Naive thymus-derived CD4-positive, alpha-beta T cell (primary cell): Measurements from ENCODE around the gene KIRREL1. TPM values are rescaled to one million over a fixed set of nuclear protein-coding genes. Genes with fewer than 3 reads are reported as not detected.
A peak's percentile ranks its signal among the peaks of the same experiment; 100 is the strongest.

Source experiments
- ATAC-seq: fragments of 150-1000 bp; cut with Tn5 transposase; 2 replicates; pipeline ENCODE4 v1.10.0; 2021; ENCODE audit warnings: mild to moderate bottlenecking, moderate library complexity
- CTCF ChIA-PET: fragments of 350-600 bp; sonication (Branson Sonifier 250); formaldehyde crosslinking; loops from one replicate; lab custom pipeline; 2021; ENCODE audit warnings: antibody characterized with exemption; lab: Charles Lee
- POLR2A ChIA-PET: fragments of 350-600 bp; sonication (Branson Sonifier 250); formaldehyde crosslinking; loops from one replicate; lab custom pipeline; 2021; ENCODE audit warnings: antibody characterized with exemption, inconsistent platforms; lab: Charles Lee
- DNase-seq, 9 donors: peaks; one replicate each; pipeline versions ENCODE4 v3.0.0 to v3.0.0-alpha.2; 2020 to 2022; ENCODE audit warnings: mixed read lengths in 1 of 9
- H3K27ac ChIP-seq: one replicate; pipeline ENCODE4 v1.7.0; 2013; ENCODE audit warnings: mild to moderate bottlenecking, low read depth, low read length, moderate library complexity
- H3K27me3 ChIP-seq, 2 donors: one replicate each; pipeline ENCODE4 v1.7.0; 2013; ENCODE audit warnings: low read length in 2 of 2, mild to moderate bottlenecking in 2 of 2, moderate library complexity in 2 of 2; ENCODE audit not compliant: control insufficient read depth in 2 of 2, insufficient read depth in 2 of 2
- H3K36me3 ChIP-seq, 3 experiments: 1 replicate in 2 of 3; 2 replicates in 1 of 3; pipeline ENCODE4 v1.7.0; 2013; ENCODE audit warnings: low read length in 3 of 3, mild to moderate bottlenecking in 3 of 3, moderate library complexity in 1 of 3; ENCODE audit not compliant: insufficient read depth in 3 of 3, control insufficient read depth in 2 of 3
- H3K4me1 ChIP-seq, 2 donors: one replicate each; pipeline ENCODE4 v1.7.0; 2013; ENCODE audit warnings: low read length in 2 of 2, mild to moderate bottlenecking in 2 of 2, moderate library complexity in 1 of 2; ENCODE audit not compliant: control insufficient read depth in 2 of 2, insufficient read depth in 2 of 2
- H3K4me3 ChIP-seq: 2 replicates; pipeline ENCODE4 v1.7.0; 2013; ENCODE audit warnings: mild to moderate bottlenecking, low read length
- H3K9me3 ChIP-seq, 3 experiments: 1 replicate in 2 of 3; 2 replicates in 1 of 3; pipeline ENCODE4 v1.7.0; 2013; ENCODE audit warnings: low read length in 3 of 3; ENCODE audit not compliant: control insufficient read depth in 2 of 3
- H3K27ac Mint-ChIP-seq, 9 donors: one replicate each; pipeline ENCODE4 v1.8.0; 2020 to 2022; ENCODE audit warnings: mixed read lengths in 9 of 9, mild to moderate bottlenecking in 8 of 9, moderate library complexity in 5 of 9, inconsistent platforms in 2 of 9
- H3K27me3 Mint-ChIP-seq, 5 donors: one replicate each; pipeline ENCODE4 v1.8.0; 2021 to 2022; ENCODE audit warnings: mixed read lengths in 5 of 5, mild to moderate bottlenecking in 1 of 5
- H3K36me3 Mint-ChIP-seq, 5 donors: one replicate each; pipeline ENCODE4 v1.8.0; 2020 to 2022; ENCODE audit warnings: mixed read lengths in 5 of 5, mild to moderate bottlenecking in 3 of 5, inconsistent platforms in 1 of 5
- H3K4me1 Mint-ChIP-seq, 7 donors: one replicate each; pipeline ENCODE4 v1.8.0; 2020 to 2022; ENCODE audit warnings: mixed read lengths in 7 of 7, mild to moderate bottlenecking in 3 of 7, inconsistent platforms in 1 of 7
- H3K4me3 Mint-ChIP-seq, 10 donors: one replicate each; pipeline ENCODE4 v1.8.0; 2020 to 2022; ENCODE audit warnings: mild to moderate bottlenecking in 10 of 10, mixed read lengths in 10 of 10, moderate library complexity in 6 of 10, inconsistent platforms in 2 of 10
- H3K9me3 Mint-ChIP-seq, 11 donors: one replicate each; pipeline ENCODE4 v1.8.0; 2020 to 2022; ENCODE audit warnings: mixed read lengths in 11 of 11, mild to moderate bottlenecking in 4 of 11, inconsistent platforms in 1 of 11, moderate library complexity in 1 of 11
- intact Hi-C, 2 donors: fragments of 100-400 bp; cut with micrococcal nuclease; formaldehyde crosslinking; loops; one replicate each; pipeline ENCODE4 v1.15.1; 2023
- polyA plus RNA-seq, 2 donors: library from polyadenylated mRNA; unstranded; fragments of 300-500 nt; fragmentation: Illumina TruSeq; gene quantifications; one replicate each; pipeline ENCODE4 v1.2.3, GENCODE V29; 2021
- total RNA-seq, 6 experiments: library from RNA in 5 of 6; stranded (reverse) in 5 of 6; gene quantifications; 1 replicate in 5 of 6; 2 replicates in 1 of 6; pipeline ENCODE4 v1.2.3 and lab custom pipeline; 2021 to 2026

KIRREL1 gene
- total and polyA plus RNA-seq, 7 experiments from 2014 or later, result not detected

- H3K4me3 Mint-ChIP-seq, result no peak overlapping the region
- Histone ChIP-seq H3K4me1 (no peaks in the 10 kb centered on the region), H3K4me3 (no peak overlapping the region), H3K9me3 (no peaks in the 10 kb centered on the region), H3K36me3 (no peaks in the 10 kb centered on the region), H3K27ac (no peak overlapping the region), H3K27me3 (no peaks in the 10 kb centered on the region)
- POLR2A ChIA-PET, result no interaction called here
- no peaks in the 10 kb centered on the region for H3K36me3 Mint-ChIP-seq
- no peak for ATAC-seq
- CTCF ChIA-PET, result no interaction called here
- H3K27ac Mint-ChIP-seq, result no peak overlapping the region
- no peak for DNase-seq
- peaks cover 0 to 15% (median 10%) of the 10 kb centered on the region in 5 donors for H3K27me3 Mint-ChIP-seq
- peaks cover 0 to 6% (median 0%) of the 10 kb centered on the region in 7 donors for H3K4me1 Mint-ChIP-seq
- intact Hi-C loops, result no loop called here
- no peaks in the 10 kb centered on the region for H3K9me3 Mint-ChIP-seq
These were observed 109.6 kb downstream of the KIRREL1 start for GRCh38 chr1:158102881-158103674.

- DNase-seq, result no peak
- Mint-ChIP-seq H3K4me1 (peaks cover 0 to 6% (median 0%) of the 10 kb centered on the region in 7 donors), H3K27ac (no peak overlapping the region), H3K27me3 (peaks cover 0 to 15% (median 10%) of the 10 kb centered on the region in 5 donors), H3K9me3 (no peaks in the 10 kb centered on the region), H3K36me3 (no peaks in the 10 kb centered on the region), H3K4me3 (no peak overlapping the region)
- ATAC-seq, result no peak
- Histone ChIP-seq H3K27me3 (no peaks in the 10 kb centered on the region), H3K27ac (no peak overlapping the region), H3K36me3 (no peaks in the 10 kb centered on the region), H3K4me3 (no peak overlapping the region), H3K9me3 (no peaks in the 10 kb centered on the region), H3K4me1 (no peaks in the 10 kb centered on the region)
- ChIA-PET POLR2A (no interaction called here), CTCF (interaction anchor here (0.7 kb wide), 1 partner anchor 13 kb away, joined by 3 read pairs; no protein-coding TSS in a partner anchor)
- intact Hi-C loops, result no loop called here
These were observed 110.5 kb downstream of the KIRREL1 start for GRCh38 chr1:158103861-158104522.

- Mint-ChIP-seq H3K27me3 (peaks cover 0 to 15% (median 13%) of the 10 kb centered on the region in 5 donors), H3K36me3 (no peaks in the 10 kb centered on the region), H3K27ac (no peak overlapping the region), H3K4me1 (peaks cover 0 to 6% (median 0%) of the 10 kb centered on the region in 7 donors), H3K9me3 (no peaks in the 10 kb centered on the region), H3K4me3 (no peak overlapping the region)
- no peak for ATAC-seq
- H3K4me1 ChIP-seq, result no peaks in the 10 kb centered on the region
- H3K27ac ChIP-seq, result no peak overlapping the region
- ChIA-PET CTCF (no interaction called here), POLR2A (no interaction called here)
- intact Hi-C loops, result no loop called here
- H3K9me3 ChIP-seq, result no peaks in the 10 kb centered on the region
- H3K27me3 ChIP-seq, result no peaks in the 10 kb centered on the region
- no peaks in the 10 kb centered on the region for H3K36me3 ChIP-seq
- H3K4me3 ChIP-seq, result no peak overlapping the region
- DNase-seq, result no peak
These were observed 111.4 kb downstream of the KIRREL1 start for GRCh38 chr1:158104891-158105290.

- H3K36me3 Mint-ChIP-seq, result no peaks in the 10 kb centered on the region
- CTCF ChIA-PET, result no interaction called here
- H3K4me3 ChIP-seq, result no peak overlapping the region
- no peaks in the 10 kb centered on the region for H3K9me3 Mint-ChIP-seq
- POLR2A ChIA-PET, result no interaction called here
- H3K9me3 ChIP-seq, result no peaks in the 10 kb centered on the region
- intact Hi-C loops, result no loop called here
- ATAC-seq (no peak), DNase-seq (no peak)
- peaks cover 0 to 6% (median 0%) of the 10 kb centered on the region in 7 donors for H3K4me1 Mint-ChIP-seq
- no peak overlapping the region for H3K27ac Mint-ChIP-seq
- H3K27me3 Mint-ChIP-seq, result peaks cover 0 to 15% (median 13%) of the 10 kb centered on the region in 5 donors
- H3K27me3 ChIP-seq, result no peaks in the 10 kb centered on the region
- no peak overlapping the region for H3K4me3 Mint-ChIP-seq
- no peak overlapping the region for H3K27ac ChIP-seq
- no peaks in the 10 kb centered on the region for H3K4me1 ChIP-seq
- H3K36me3 ChIP-seq, result no peaks in the 10 kb centered on the region
These were observed 112.1 kb downstream of the KIRREL1 start for GRCh38 chr1:158105352-158106095.

- H3K27me3 ChIP-seq, result no peaks in the 10 kb centered on the region
- intact Hi-C loops, result no loop called here
- ChIA-PET CTCF (no interaction called here), POLR2A (interaction anchor here (0.6 kb wide), 1 partner anchor 9 kb away, joined by 4 read pairs; no protein-coding TSS in a partner anchor)
- peaks cover 0 to 2% (median 0%) of the 10 kb centered on the region in 5 donors for H3K36me3 Mint-ChIP-seq
- H3K27ac ChIP-seq, result no peak overlapping the region
- no peak overlapping the region for H3K4me3 ChIP-seq
- peaks cover 12 to 38% (median 30%) of the 10 kb centered on the region in 5 donors for H3K27me3 Mint-ChIP-seq
- peaks cover 0 to 2% (median 0%) of the 10 kb centered on the region in 11 donors for H3K9me3 Mint-ChIP-seq
- no peaks in the 10 kb centered on the region for H3K9me3 ChIP-seq
- no peak overlapping the region for H3K27ac Mint-ChIP-seq
- no peaks in the 10 kb centered on the region for H3K4me1 ChIP-seq
- H3K4me3 Mint-ChIP-seq, result no peak overlapping the region
- H3K4me1 Mint-ChIP-seq, result peaks cover 0 to 3% (median 2%) of the 10 kb centered on the region in 7 donors
- ATAC-seq (no peak), DNase-seq (no peak)
- no peaks in the 10 kb centered on the region for H3K36me3 ChIP-seq
These were observed 114.5 kb downstream of the KIRREL1 start for GRCh38 chr1:158107916-158108315.

GRCh38 chr1:158112994-158113758 is 119.7 kb downstream of the KIRREL1 start:
- POLR2A ChIA-PET, result no interaction called here
- Mint-ChIP-seq H3K27ac (no peak overlapping the region), H3K27me3 (peaks cover 46 to 58% (median 54%) of the 10 kb centered on the region in 5 donors), H3K36me3 (peaks cover 0 to 2% (median 0%) of the 10 kb centered on the region in 5 donors), H3K4me3 (peak overlapping the region; percentile 76 to 90 (median 87)), H3K9me3 (peaks cover 0 to 2% (median 0%) of the 10 kb centered on the region in 11 donors), H3K4me1 (peaks cover 7 to 18% (median 15%) of the 10 kb centered on the region in 7 donors)
- Histone ChIP-seq H3K4me1 (no peaks in the 10 kb centered on the region), H3K9me3 (no peaks in the 10 kb centered on the region), H3K4me3 (peak overlapping the region; percentile 53), H3K36me3 (no peaks in the 10 kb centered on the region), H3K27me3 (no peaks in the 10 kb centered on the region), H3K27ac (no peak overlapping the region)
- DNase-seq, result peak in 7 of 9 donors; percentile 25 to 44 (median 40)
- intact Hi-C loops, result no loop called here
- CTCF ChIA-PET, result interaction anchor here (0.8 to 1.8 kb wide), 2 partner anchors 11 to 19 kb away, joined by 3 to 9 read pairs; no protein-coding TSS in a partner anchor
- ATAC-seq, result peak; percentile 67
